ENCODE measurements around the gene SSH2.
"Not testable (repeated sequence)": the region's sequence is repeated elsewhere in the genome, so short reads cannot be mapped to it uniquely, and the experiment has no call there.

The SSH2 gene

GRCh38 chr17:29866746-29867404, 63.2 kb downstream of the SSH2 start:
- H3K36me3 ChIP-seq (ENCODE audit: insufficient read depth, low read length), result no peaks in the 10 kb centered on the region
- H3K27me3 ChIP-seq (ENCODE audit: control insufficient read depth, insufficient read depth, low read length), result no peaks in the 10 kb centered on the region
- no peak overlapping the region for H3K4me3 ChIP-seq (ENCODE audit: low read length)
- H3K4me1 ChIP-seq (ENCODE audit: control insufficient read depth, insufficient read depth, low read length), result peaks cover 2% of the 10 kb centered on the region
- no peak overlapping the region for H3K9ac ChIP-seq (ENCODE audit: low read depth, low read length)
- H3K4me2 ChIP-seq (ENCODE audit: low read length), result no peak overlapping the region
- no peaks in the 10 kb centered on the region for H3K9me3 ChIP-seq (replicated peaks; ENCODE audit: low read length)

- Histone ChIP-seq H3K27me3 (ENCODE audit: control insufficient read depth, insufficient read depth, low read length) (no peaks in the 10 kb centered on the region), H3K4me1 (ENCODE audit: control insufficient read depth, insufficient read depth, low read length) (no peaks in the 10 kb centered on the region), H3K4me2 (ENCODE audit: low read length) (no peak overlapping the region), H3K36me3 (ENCODE audit: insufficient read depth, low read length) (no peaks in the 10 kb centered on the region), H3K4me3 (ENCODE audit: low read length) (no peak overlapping the region), H3K9ac (ENCODE audit: low read depth, low read length) (no peak overlapping the region), H3K9me3 (replicated peaks; ENCODE audit: low read length) (no peaks in the 10 kb centered on the region)
Measured at GRCh38 chr17:29864615-29865014, 65.4 kb downstream of the SSH2 start.

- not testable (repeated sequence) for H3K36me3 ChIP-seq (ENCODE audit: insufficient read depth, low read length); H3K4me3 ChIP-seq (ENCODE audit: low read length); H3K4me1 ChIP-seq (ENCODE audit: control insufficient read depth, insufficient read depth, low read length); H3K27me3 ChIP-seq (ENCODE audit: control insufficient read depth, insufficient read depth, low read length); H3K4me2 ChIP-seq (ENCODE audit: low read length); H3K9ac ChIP-seq (ENCODE audit: low read depth, low read length); H3K9me3 ChIP-seq (replicated peaks; ENCODE audit: low read length)
Measured at GRCh38 chr17:29864123-29864522, 65.9 kb downstream of the SSH2 start.

GRCh38 chr17:29862951-29863350, 67.1 kb downstream of the SSH2 start:
- Histone ChIP-seq H3K4me2 (ENCODE audit: low read length) (no peak overlapping the region), H3K36me3 (ENCODE audit: insufficient read depth, low read length) (no peaks in the 10 kb centered on the region), H3K4me1 (ENCODE audit: control insufficient read depth, insufficient read depth, low read length) (no peaks in the 10 kb centered on the region), H3K4me3 (ENCODE audit: low read length) (no peak overlapping the region), H3K9ac (ENCODE audit: low read depth, low read length) (no peak overlapping the region), H3K27me3 (ENCODE audit: control insufficient read depth, insufficient read depth, low read length) (no peaks in the 10 kb centered on the region), H3K9me3 (replicated peaks; ENCODE audit: low read length) (no peaks in the 10 kb centered on the region)

- Histone ChIP-seq H3K36me3 (ENCODE audit: insufficient read depth, low read length) (no peaks in the 10 kb centered on the region), H3K4me2 (ENCODE audit: low read length) (no peak overlapping the region), H3K9ac (ENCODE audit: low read depth, low read length) (no peak overlapping the region), H3K27me3 (ENCODE audit: control insufficient read depth, insufficient read depth, low read length) (no peaks in the 10 kb centered on the region), H3K4me1 (ENCODE audit: control insufficient read depth, insufficient read depth, low read length) (no peaks in the 10 kb centered on the region), H3K9me3 (replicated peaks; ENCODE audit: low read length) (no peaks in the 10 kb centered on the region), H3K4me3 (ENCODE audit: low read length) (no peak overlapping the region)
Measured at GRCh38 chr17:29862127-29862526, 67.9 kb downstream of the SSH2 start.

GRCh38 chr17:29859445-29859844, 70.6 kb downstream of the SSH2 start:
- H3K36me3 ChIP-seq (ENCODE audit: insufficient read depth, low read length); H3K9me3 ChIP-seq (replicated peaks; ENCODE audit: low read length); H3K4me3 ChIP-seq (ENCODE audit: low read length); H3K27me3 ChIP-seq (ENCODE audit: control insufficient read depth, insufficient read depth, low read length); H3K9ac ChIP-seq (ENCODE audit: low read depth, low read length); H3K4me2 ChIP-seq (ENCODE audit: low read length): not testable (repeated sequence)
- H3K4me1 ChIP-seq (ENCODE audit: control insufficient read depth, insufficient read depth, low read length), result peaks cover 11% of the 10 kb centered on the region

- Histone ChIP-seq H3K9me3 (replicated peaks; ENCODE audit: low read length) (no peaks in the 10 kb centered on the region), H3K4me3 (ENCODE audit: low read length) (no peak overlapping the region), H3K4me2 (ENCODE audit: low read length) (no peak overlapping the region), H3K36me3 (ENCODE audit: insufficient read depth, low read length) (no peaks in the 10 kb centered on the region), H3K9ac (ENCODE audit: low read depth, low read length) (no peak overlapping the region), H3K4me1 (ENCODE audit: control insufficient read depth, insufficient read depth, low read length) (peaks cover 21% of the 10 kb centered on the region), H3K27me3 (ENCODE audit: control insufficient read depth, insufficient read depth, low read length) (no peaks in the 10 kb centered on the region)
Measured at GRCh38 chr17:29857823-29858222, 72.2 kb downstream of the SSH2 start.

GRCh38 chr17:29857105-29857504, 72.9 kb downstream of the SSH2 start:
- H3K36me3 ChIP-seq (ENCODE audit: insufficient read depth, low read length); H3K9ac ChIP-seq (ENCODE audit: low read depth, low read length); H3K27me3 ChIP-seq (ENCODE audit: control insufficient read depth, insufficient read depth, low read length); H3K4me2 ChIP-seq (ENCODE audit: low read length); H3K9me3 ChIP-seq (replicated peaks; ENCODE audit: low read length); H3K4me3 ChIP-seq (ENCODE audit: low read length): not testable (repeated sequence)
- H3K4me1 ChIP-seq (ENCODE audit: control insufficient read depth, insufficient read depth, low read length), result peaks cover 21% of the 10 kb centered on the region

GRCh38 chr17:29855686-29856085, 74.3 kb downstream of the SSH2 start:
- Histone ChIP-seq H3K4me2 (ENCODE audit: low read length) (no peak overlapping the region), H3K4me3 (ENCODE audit: low read length) (no peak overlapping the region), H3K27me3 (ENCODE audit: control insufficient read depth, insufficient read depth, low read length) (no peaks in the 10 kb centered on the region), H3K9me3 (replicated peaks; ENCODE audit: low read length) (no peaks in the 10 kb centered on the region), H3K4me1 (ENCODE audit: control insufficient read depth, insufficient read depth, low read length) (peaks cover 21% of the 10 kb centered on the region), H3K36me3 (ENCODE audit: insufficient read depth, low read length) (no peaks in the 10 kb centered on the region), H3K9ac (ENCODE audit: low read depth, low read length) (no peak overlapping the region)

- Histone ChIP-seq H3K9me3 (replicated peaks; ENCODE audit: low read length) (no peaks in the 10 kb centered on the region), H3K4me3 (ENCODE audit: low read length) (no peak overlapping the region), H3K4me1 (ENCODE audit: control insufficient read depth, insufficient read depth, low read length) (peaks cover 9% of the 10 kb centered on the region), H3K36me3 (ENCODE audit: insufficient read depth, low read length) (no peaks in the 10 kb centered on the region), H3K9ac (ENCODE audit: low read depth, low read length) (no peak overlapping the region), H3K27me3 (ENCODE audit: control insufficient read depth, insufficient read depth, low read length) (no peaks in the 10 kb centered on the region), H3K4me2 (ENCODE audit: low read length) (no peak overlapping the region)
Measured at GRCh38 chr17:29848737-29849136, 81.3 kb downstream of the SSH2 start.

GRCh38 chr17:29847527-29848400, 82.3 kb downstream of the SSH2 start:
- Histone ChIP-seq H3K4me3 (ENCODE audit: low read length) (no peak overlapping the region), H3K36me3 (ENCODE audit: insufficient read depth, low read length) (no peaks in the 10 kb centered on the region), H3K4me2 (ENCODE audit: low read length) (no peak overlapping the region), H3K9ac (ENCODE audit: low read depth, low read length) (no peak overlapping the region), H3K9me3 (replicated peaks; ENCODE audit: low read length) (no peaks in the 10 kb centered on the region), H3K27me3 (ENCODE audit: control insufficient read depth, insufficient read depth, low read length) (no peaks in the 10 kb centered on the region), H3K4me1 (ENCODE audit: control insufficient read depth, insufficient read depth, low read length) (peaks cover 4% of the 10 kb centered on the region)

GRCh38 chr17:29847118-29847517, 82.9 kb downstream of the SSH2 start:
- no peak overlapping the region for H3K4me3 ChIP-seq (ENCODE audit: low read length)
- peaks cover 4% of the 10 kb centered on the region for H3K4me1 ChIP-seq (ENCODE audit: control insufficient read depth, insufficient read depth, low read length)
- H3K4me2 ChIP-seq (ENCODE audit: low read length), result no peak overlapping the region
- H3K9me3 ChIP-seq (replicated peaks; ENCODE audit: low read length), result no peaks in the 10 kb centered on the region
- no peaks in the 10 kb centered on the region for H3K27me3 ChIP-seq (ENCODE audit: control insufficient read depth, insufficient read depth, low read length)
- H3K36me3 ChIP-seq (ENCODE audit: insufficient read depth, low read length), result no peaks in the 10 kb centered on the region
- H3K9ac ChIP-seq (ENCODE audit: low read depth, low read length), result no peak overlapping the region

Data from skeletal muscle satellite cell (primary cell).